Measurements from ENCODE around the gene OR13C8. TPM values are rescaled to one million over a fixed set of nuclear protein-coding genes. Genes with fewer than 3 reads are reported as not detected.

OR13C8 gene
- total RNA-seq, 1 donor from 2014 or later = not detected

- DNase-seq (ENCODE audit: low read depth, low spot score) = no peak
Observed at GRCh38 chr9:104611213-104611612, 42.2 kb downstream of the OR13C8 start.

- no peak for DNase-seq (ENCODE audit: low read depth, low spot score)
Observed at GRCh38 chr9:104617418-104617817, 48.5 kb downstream of the OR13C8 start.

GRCh38 chr9:104618104-104618503 lies 49.1 kb downstream of the OR13C8 start, which contains the start of gene OR13C9:
OR13C9 (minus strand) TSS chr9:104618204; CDS start chr9:104618204, 0 bp downstream.
- DNase-seq (ENCODE audit: low read depth, low spot score) = no peak

Other genes starting within 250 kb of the OR13C8 start
- not detected in 2 replicates for gene OR13F1, start 64.9 kb upstream of the OR13C8 start, total RNA-seq
- gene OR13C4, start 42.0 kb upstream of the OR13C8 start, total RNA-seq = not detected in 2 replicates
- gene OR13C3, start 32.3 kb upstream of the OR13C8 start, total RNA-seq = not detected in 2 replicates
- not detected in 2 replicates for gene OR13C5, start 30.2 kb downstream of the OR13C8 start, total RNA-seq
- not detected in 2 replicates for gene OR13C2, start 36.5 kb downstream of the OR13C8 start, total RNA-seq
- not detected in 2 replicates for gene OR13C9, start 49.0 kb downstream of the OR13C8 start, total RNA-seq
- gene OR13D1, start 125.3 kb downstream of the OR13C8 start, total RNA-seq = not detected in 2 replicates
- 49.9 and 54.5 TPM in 2 replicates for gene NIPSNAP3A, start 178.5 kb downstream of the OR13C8 start, total RNA-seq
- 0.14 and 0.33 TPM in 2 replicates for gene NIPSNAP3B, start 195.0 kb downstream of the OR13C8 start, total RNA-seq

All from pulmonary artery endothelial cell (primary cell).